LNCAP (cell line): ENCODE measurements around the gene SRCAP.

Experiments used
- CTCF ChIP-seq: fragments of 450-650 bp; IDR thresholded peaks from 2 replicates; pipeline ENCODE4 v1.5.1; 2017; ENCODE audit warnings: mild to moderate bottlenecking

Gene SRCAP

GRCh38 chr16:30755955-30756780 lies 57.2 kb downstream of the SRCAP start:
- TF ChIP-seq CTCF = no peak

GRCh38 chr16:30756781-30757100 lies 57.8 kb downstream of the SRCAP start:
- no peak for TF ChIP-seq CTCF

GRCh38 chr16:30757316-30757715 lies 58.3 kb downstream of the SRCAP start:
- TF ChIP-seq CTCF = no peak

GRCh38 chr16:30758988-30759491 lies 60.1 kb downstream of the SRCAP start:
- no peak for TF ChIP-seq CTCF

- no peak for TF ChIP-seq CTCF
Measured at GRCh38 chr16:30760001-30760559, 61.1 kb downstream of the SRCAP start.

- TF ChIP-seq CTCF = no peak
Measured at GRCh38 chr16:30760577-30761426, 61.8 kb downstream of the SRCAP start.

GRCh38 chr16:30761427-30761927 lies 62.5 kb downstream of the SRCAP start:
- no peak for TF ChIP-seq CTCF
